HG02943 (cell line): ENCODE results near the gene ADD3.
A peak's percentile ranks its signal among the peaks of the same experiment; 100 is the strongest.
"Not testable (repeated sequence)": the region's sequence is repeated elsewhere in the genome, so short reads cannot be mapped to it uniquely, and the experiment has no call there.

Source experiments
- ATAC-seq: cut with Tn5 transposase; IDR thresholded peaks from one replicate; pipeline ENCODE4 v1.9.1; 2021; ENCODE audit warnings: mild to moderate bottlenecking, low read depth, moderate library complexity; ENCODE audit not compliant: unreplicated experiment

ADD3 gene

DNA sequence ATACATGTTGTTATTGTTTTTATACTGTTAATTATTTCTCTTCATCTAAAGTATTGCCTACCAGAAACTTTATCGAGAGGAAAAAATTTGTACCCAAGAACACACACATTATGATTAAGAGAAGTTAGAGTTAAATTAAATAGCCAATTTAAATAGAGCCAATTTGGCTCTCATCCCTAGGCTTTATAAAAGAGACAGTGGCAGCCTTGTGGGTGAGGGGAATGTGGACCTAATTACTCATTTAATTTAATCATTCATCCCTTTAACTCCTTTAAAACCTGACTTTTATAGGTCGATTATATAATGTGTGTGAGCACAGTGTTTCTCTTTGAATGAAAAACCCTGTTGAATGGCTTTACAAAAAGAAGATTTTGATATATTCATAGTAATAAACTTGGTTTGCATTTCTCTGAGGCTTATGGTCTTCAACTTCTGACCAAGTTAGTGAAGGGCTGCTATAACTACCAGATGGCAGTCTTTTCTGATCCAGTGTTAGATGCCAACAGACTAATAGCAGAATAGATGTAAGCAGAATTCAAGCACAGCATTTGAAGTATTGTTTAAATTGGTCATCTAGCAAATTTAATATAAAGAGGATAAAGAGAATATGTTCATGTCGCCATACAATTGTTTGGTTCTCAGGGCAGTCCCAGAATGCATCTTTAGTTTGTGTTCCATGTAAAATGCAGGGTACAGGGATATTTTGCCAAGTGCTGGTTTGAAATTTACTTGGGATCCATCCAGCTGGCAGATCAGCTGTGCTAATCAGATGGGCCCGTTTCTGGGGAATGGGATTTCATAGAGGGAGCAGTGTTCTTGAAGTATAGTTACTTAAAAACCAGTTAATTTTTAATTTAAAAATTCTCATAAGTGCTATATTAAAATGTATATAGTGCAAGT, 25.3 kb downstream of the ADD3 start:
- ATAC-seq: no peak

DNA sequence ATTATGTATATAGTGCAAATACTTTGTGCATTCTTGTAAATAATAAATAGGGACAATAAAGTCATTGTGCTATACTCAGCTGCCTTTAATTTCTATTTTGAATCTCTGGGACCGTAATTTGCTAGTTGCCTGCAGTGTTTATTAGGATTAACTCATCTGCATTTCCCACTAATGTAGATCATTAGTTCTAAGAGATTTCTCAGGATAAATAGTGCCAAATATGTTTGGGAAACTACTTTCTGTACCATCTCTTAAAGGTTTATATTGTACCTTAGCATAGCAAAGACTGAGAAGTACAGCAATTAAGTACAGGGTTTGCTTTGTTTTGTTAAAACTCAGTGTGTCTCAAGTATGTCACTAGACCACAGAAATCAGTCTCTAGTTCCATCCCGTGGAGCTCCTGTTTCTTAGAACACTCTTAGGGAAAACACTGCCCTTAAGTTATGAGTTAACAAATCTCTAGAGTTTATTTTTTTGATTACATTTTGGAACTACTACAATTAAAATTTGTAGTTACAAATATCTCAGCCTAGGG, 26.0 kb downstream of the ADD3 start:
- ATAC-seq: no peak

DNA sequence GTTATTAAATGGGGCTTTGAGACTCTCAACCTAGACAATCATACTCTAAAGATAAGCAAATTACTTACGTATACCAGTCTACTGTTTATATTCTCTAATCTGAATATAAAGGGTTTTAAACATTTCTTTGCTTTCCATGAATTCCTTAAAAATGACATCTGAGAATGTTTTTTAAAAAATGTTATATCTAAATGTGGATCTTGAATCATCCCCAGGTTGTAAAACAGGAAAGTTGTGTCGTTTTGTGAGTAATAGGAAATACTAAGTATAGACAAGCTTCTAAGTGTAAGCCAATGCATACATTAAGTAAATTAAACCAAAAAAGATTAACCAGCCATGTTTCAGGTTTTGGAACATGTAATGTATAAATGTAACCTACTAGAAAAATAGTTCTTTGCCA, 26.8 kb downstream of the ADD3 start:
- no peak for ATAC-seq

DNA sequence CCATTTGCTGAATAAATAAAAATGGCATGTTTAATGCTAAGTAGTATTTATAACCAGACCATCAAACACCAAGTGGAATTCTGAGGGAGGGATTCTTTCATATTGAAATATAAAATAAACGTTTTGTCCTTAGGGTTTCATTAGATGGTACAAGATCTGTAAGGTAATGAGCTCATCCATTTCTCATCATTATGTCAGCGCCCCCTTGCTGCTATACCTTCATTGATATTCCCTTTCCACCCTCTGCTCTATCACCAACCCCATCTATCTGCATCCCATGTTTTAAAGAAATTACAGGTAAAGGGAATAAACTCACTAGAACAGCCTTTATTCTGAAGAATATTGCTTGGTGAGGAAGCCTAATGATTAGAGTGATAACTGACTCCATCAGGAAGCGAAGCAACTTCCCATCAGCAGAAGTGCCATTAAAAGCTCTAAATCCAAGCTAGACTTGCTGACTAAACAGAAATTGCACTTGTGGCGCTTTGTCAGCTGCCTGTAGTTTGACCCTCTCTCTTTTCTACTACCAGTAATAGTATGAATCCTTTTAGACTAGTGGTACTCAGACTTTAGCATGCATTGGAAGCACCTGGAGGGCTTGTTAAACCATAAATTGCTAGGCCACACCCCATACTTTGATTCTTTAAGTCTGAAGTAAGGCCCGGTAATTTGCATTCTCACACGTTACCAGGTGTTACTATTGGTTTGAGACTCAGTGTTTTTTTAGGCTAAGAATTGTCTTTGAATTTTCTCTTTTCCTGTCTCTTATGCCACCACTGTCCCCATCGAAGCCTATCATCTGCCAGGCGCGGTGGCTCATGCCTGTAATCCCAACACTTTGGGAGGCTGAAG, 27.5 kb downstream of the ADD3 start:
- no peak for ATAC-seq

DNA sequence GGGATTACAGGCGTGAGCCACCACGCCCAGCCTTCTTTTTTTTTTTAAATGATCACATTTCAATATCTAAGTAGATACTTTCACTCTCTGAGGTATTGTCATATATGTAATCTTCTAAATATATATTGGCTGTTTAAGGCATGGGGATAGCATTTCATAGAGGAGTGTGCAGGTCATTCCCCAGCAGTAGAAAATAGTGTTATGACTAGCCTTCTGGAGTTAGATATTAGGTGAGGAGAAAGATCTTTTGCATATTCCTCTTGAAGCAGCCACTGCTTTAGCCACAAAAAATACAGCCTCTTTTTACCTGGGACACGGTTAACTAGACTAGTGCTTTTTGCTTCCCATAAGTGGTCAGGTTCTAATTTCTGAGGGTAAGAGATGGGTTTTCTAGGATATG, 28.9 kb downstream of the ADD3 start:
- ATAC-seq: peak; percentile 75

DNA sequence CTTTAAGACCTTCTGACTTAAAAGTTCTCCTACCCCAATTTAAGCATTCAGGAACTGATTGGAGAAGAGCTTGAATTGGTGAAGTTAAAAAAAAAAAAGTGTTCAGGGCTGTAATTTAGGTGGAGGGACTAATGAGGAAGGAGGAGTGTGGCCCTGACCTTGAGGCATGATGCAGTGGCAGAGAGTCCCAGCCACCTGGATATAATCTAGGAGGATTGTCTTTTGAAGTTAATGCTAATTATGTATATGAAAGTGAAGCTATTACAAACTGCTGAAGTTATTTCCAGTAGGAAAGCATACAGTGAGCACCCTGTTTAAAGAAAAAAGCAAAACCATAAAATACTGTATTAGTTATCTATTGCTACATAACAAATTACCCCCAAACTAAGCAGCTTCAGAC, 31.5 kb downstream of the ADD3 start:
- no peak for ATAC-seq

DNA sequence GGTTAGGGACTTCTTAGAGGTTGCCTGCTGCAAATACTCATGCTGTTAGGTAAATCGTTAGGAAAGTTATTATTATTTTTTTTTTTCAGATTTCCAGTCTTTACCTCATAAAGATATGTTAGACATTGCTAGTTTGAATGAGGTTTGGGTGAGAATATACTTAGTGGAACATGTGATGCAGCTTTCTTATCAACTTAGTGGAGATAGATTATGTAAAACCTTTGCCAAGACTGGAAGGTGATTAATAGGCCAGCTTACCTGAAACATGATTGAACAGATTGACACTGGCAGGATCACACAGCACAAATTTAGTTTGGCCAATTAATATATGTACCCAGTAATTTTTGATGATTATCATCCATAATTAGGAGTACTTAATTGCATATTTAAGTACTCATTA, 32.3 kb downstream of the ADD3 start:
- ATAC-seq: no peak

DNA sequence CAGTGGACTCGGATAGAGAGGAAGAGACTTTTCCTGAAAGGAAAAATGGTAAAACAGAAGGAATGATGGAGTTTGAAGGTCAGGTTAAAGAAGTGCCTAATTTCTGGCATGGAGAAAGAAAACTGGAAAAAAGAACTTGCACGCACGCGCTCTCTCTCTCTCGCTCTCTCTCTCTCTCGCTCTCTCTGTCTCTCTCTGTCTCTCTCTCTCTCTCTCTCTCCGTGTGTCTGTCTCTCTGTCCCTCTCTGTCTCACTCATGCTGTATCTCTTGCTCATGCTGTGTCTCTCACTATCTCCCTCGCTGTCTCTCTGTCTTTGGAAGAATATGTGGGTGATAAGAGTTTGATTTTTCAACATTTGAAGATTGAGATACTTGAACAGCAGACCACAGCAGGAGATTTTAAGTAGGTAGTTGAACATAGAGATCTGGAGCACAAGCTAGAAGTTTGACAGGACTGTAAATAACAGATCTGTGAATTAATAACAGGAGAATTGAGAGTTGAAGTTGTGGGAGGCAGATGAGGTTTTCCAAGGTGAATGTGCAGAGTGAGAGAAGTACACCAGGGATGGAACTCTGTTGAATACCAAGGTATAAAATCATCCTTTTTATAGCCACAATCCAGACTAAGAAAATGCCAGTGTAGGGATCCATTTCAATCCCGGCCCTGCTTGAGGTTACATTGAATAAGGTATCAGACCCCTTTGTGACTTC, 33.1 kb downstream of the ADD3 start:
- ATAC-seq: no peak

DNA sequence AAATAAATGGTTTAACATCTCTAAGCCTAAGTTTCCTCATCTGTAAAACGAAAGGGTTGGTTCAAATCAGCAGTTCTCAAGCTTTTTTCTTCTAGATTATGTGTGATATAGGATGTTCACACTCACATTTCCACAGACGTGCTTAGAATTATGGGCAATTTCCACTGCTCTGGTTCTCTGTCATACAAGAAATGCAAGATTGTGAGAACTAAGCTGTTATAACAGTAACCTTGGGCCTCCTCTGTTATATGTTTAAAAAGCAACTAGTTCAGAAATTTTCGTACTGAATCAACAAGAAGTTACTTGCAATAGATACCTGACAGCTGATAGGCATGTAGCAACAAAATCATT, 33.7 kb downstream of the ADD3 start:
- no peak for ATAC-seq

DNA sequence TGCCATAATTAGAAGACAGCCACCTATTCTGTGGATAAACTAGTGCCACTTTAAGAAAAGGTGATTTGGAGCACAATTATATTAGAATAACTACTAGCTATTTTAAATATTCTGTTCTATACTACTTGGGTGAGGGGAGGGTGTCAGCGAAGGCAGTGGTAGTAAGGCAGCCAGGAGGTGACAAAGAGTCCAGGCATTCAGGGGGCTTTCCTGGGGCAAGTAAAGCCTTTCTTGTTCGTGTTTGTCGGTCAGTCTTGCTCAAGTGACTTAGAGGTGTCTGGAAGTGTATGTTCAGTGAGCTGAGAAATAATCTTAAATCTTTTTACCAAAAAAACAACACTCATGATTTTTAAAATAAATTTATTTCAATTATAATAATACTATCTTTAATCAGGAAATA, 34.4 kb downstream of the ADD3 start:
- no peak for ATAC-seq

DNA sequence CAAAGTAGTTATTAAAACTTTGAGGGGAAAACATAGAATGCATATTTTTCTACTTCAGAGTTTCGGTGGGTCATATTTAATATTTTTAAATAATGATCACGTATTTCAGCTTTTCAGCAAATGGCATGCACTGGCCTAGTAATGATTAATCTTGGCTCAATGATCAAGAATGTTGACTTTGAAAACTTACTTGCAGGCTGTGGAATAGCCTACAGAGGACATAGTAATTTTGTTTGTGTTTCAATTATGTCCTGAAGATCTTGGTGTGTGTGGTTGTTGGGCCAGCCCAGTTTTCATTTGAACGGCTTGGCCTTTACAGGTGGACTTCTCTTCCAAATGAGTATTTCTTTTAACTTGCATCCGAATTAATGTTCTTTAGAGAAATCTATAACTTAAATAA, 35.1 kb downstream of the ADD3 start:
- ATAC-seq: no peak

DNA sequence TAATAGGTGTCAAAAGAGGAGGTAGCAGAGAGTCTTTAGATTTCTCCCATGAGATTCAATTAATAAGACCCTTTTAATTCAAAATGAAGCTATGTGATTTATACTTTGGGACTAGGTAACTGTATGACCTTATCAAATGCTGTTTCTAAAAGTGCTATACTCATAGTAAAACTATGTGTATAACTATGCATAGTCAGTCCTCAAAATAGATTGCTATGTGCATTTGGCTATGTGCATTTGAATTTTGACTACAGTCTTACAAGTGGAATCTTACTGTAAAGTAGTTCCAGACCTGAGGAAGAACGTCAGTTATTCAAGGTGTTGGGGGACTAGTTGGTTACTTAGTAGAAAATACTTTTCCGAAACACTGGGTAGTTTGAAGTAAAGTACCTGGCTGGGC, 36.9 kb downstream of the ADD3 start:
- no peak for ATAC-seq

DNA sequence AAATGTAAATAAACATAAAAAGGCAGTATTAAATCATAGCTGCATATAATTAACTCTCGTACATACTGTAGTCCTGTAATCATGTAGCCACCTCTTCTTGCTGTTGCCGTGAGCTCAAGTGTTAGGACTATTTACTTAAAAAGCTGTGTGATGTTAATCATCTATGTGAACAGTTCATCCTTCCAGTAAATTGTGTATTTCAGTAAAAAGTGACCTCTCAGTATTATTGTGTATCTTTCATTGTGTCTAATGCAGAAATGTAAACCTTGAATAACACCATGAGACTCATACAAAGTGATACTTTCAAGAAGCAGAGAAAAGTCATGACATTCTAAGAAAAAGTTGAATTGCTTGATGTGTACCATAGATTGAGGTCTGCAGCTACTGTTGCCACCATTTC, 38.0 kb downstream of the ADD3 start:
- ATAC-seq: no peak

DNA sequence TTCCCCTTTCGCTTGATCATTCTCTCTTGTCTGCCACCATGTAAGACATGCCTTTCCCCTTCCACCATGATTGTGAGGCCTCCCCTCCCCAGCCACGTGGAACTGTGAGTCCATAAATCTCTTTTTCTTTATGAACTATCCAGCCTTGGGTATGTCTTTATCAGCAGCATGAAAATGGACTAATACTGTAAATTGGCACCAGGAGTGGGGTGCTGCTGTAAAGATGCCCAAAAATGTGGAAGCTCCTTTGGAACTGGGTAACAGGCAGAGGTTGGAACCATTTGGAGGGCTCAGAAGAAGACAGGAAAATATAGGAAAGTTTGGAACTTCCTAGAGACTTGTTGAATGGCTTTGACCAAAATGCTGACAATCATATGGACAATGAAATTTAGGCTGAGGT, 40.4 kb downstream of the ADD3 start:
- not testable (repeated sequence) for ATAC-seq

DNA sequence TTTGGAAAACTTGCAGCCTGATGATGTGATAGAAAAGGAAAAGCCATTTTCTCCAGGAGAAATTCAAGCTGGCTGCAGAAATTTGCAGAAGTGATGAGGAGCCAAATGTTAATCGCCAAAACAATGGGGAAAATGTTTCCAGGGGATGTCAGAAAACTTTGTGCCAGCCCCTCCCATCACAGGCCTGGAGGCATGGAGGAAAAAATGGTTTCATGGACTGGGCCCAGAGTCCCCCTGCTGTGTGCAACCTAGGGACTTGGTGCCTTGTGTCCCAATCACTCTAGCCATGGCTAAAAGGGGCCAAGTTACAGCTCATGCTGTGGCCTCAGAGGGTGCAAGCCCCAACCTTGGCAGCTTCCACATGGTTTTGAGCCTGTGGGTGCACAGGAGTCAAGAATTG, 41.0 kb downstream of the ADD3 start:
- ATAC-seq: no peak

DNA sequence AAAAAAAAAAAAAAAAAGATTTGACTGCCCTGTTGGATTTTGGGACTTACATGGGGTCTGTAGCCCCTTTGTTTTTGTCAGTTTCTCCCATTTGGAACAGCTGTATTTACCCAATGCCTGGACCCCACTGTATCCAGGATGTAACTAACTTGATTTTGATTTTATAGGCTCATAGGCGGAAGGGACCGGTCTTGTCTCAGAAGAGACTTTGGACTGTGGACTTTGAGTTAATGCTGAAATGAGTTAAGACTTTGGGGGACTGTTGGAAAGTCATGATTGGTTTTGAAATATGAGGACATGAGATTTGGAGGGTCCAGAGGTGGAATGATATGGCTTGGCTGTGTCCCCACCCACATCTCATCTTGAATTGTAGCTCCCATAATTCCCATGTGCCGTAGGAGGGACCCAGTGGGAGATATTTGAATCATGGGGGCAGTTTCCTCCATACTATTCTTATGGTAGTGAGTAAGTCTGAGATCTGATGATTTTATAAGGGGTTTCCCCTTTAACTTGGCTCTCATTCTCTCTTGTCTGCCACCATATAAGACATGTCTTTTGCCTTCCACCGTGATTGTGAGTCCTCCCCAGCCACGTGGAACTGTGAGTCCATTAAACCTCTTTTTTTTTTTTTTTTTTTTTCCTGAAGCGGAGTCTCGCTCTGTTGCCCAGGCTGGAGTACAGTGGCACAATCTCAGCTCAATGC, 42.3 kb downstream of the ADD3 start:
- ATAC-seq: not testable (repeated sequence)

DNA sequence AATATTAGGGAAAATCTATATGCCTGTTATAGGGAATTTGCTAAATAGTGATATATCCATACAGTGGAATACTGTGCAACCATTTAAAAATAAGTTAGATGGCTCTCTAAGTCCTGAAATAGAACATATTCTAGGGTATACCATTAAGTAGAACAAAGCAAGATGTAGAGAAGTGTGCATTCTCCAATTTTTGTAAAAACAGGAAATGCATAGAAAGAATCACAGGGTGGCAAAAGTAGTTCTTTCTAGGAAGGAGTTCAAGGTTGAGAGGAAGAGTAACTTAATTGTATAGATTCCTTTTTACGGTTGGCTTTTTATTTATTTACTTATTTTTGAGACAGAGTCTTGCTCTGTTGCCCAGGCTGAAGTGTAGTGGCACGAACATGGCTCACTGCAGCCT, 43.7 kb downstream of the ADD3 start:
- ATAC-seq: no peak

DNA sequence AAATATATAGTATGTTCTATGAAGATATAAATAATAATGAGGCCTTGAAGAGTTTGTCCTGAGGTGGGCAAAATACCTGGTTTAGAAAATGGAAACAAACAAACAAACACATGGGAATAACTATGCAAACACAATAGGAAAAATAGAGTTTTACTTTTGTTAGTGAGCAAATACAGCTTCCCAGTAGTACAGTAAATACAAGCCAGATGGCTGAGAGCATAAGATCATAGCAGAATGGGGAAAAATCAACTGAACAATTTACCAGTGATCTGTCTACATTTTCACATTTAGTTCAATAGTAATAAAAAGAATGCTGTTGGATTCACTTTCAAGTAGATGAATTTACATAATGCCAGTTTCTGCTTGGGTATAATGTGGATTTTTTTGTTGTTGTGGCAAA, 45.1 kb downstream of the ADD3 start:
- ATAC-seq: no peak

DNA sequence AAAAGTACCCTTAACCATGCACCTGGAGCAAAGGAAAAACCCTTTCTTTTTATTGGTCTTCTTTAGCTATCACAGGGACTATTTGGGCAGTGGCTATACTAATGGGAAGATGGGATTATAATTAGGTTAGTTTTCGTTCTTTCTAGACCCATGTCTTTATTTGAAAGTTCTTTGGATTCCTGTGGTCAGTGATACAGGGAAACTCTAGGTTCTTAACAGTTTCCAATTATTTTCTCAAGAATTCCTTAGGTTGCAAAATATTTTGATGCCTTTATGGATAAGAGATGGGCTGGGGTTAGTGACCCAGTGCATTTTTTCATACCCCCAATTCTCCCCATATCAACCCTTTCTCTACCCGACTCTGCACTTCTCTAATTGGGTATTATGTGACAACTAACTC, 49.0 kb downstream of the ADD3 start:
- no peak for ATAC-seq

DNA sequence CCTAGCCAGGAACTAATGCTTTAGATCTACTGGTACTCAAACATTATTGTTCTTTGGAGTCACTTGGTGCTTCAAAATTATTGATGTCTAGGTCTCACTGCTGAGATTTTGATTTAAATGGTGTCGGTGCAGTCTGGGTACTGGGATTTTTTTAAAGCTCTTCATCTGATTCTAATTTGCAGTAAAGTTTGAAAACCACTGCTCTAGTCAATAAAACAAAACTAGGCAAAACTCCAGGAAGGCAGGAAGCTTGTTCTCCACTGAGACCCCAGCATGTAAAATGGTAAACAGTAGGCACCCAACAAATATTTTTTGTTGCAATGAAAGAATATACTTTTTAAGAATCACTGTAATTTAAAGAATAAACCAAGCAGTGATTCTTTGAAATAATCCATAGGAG, 49.7 kb downstream of the ADD3 start:
- ATAC-seq: no peak
